GM20000 (cell line): ENCODE measurements around the gene NXNL1.
"Not testable (repeated sequence)": the region's sequence is repeated elsewhere in the genome, so short reads cannot be mapped to it uniquely, and the experiment has no call there.

ENCODE experiments used
- DNase-seq: peaks from one replicate; pipeline ENCODE4 v3.0.0; 2012; ENCODE audit warnings: low spot score
- CTCF ChIP-seq: IDR thresholded peaks from 2 replicates; pipeline ENCODE4 v1.5.1; 2012; ENCODE audit warnings: mild to moderate bottlenecking, control low read depth; ENCODE audit errors: extremely low read depth, missing control alignments

The NXNL1 gene

DNA sequence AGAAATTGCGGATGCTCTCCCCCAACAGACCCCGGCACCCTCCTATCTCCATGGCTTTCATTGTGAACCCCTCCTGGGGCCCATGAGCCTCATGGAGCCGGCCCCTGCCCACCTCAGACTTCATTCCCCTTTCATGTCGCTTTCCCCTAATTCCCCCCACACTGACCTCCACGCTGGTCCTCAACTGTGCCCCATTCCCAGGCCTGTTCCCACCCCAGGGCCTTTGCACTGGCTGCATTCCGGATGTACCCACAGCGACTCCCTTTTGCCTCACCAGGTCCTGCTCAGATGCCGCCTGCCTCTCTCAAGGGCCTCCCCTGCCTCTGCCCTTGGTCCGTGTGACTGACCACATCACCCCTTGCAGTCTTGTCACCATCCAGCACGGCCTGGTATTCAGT lies 22.9 kb upstream of the NXNL1 start:
- TF ChIP-seq CTCF, result no peak
- DNase-seq, result no peak

DNA sequence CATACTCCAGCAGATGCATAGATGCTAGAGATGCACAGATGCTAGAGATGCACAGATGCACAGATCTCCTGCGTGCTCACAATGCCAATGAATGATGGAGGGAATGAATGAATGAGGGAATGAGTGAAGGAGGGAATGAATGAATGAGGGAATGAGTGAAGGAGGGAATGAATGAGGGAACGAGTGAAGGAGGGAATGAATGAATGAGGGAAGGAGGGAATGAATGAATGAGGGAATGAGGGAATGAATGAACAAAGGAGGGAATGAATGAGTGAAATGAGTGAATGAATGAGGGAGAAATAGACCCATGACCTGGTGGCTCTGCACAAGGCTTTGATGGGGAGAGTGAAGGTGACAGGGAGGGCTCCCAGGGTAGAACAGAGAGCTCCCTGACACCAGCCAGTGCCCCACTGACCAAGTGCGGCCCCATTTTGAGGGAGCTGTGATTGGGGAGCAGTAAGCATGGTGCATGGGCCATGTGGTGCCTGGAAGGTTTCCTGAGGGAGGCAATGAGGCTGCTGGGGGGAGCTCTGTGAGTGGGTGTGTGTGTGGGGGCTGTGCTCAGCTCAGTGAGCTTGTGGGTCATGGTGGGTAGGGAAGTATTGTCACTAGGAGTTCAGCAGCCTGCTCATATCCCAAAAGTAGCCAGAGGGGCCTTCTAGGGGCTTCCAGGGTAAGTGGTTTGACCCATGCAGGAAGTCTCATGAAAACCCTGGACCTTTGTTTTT lies 22.3 kb upstream of the NXNL1 start:
- DNase-seq, result no peak
- no peak for TF ChIP-seq CTCF

DNA sequence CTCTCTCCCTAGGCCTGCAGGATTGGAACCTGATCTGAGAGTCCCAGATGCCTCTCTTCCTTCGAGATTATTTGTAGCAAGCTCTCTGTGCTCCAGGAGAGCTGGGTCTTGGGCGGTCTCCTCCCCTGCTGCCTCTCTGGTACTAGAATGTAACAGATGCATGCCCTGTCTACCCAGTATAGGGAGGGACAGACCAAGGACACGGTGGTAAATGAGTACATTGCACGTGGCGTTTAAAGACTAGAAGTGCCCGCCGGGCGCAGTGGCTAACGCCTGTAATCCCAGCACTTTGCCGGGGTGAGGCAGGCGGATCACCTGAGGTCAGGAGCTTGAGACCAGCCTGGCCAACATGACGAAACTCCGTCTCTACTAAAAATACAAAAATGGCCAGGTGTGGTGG lies 21.3 kb upstream of the NXNL1 start:
- no peak for TF ChIP-seq CTCF
- no peak for DNase-seq

- no peak for DNase-seq
- no peak for TF ChIP-seq CTCF
Measured at GRCh38 chr19:17479325-17479791, 18.6 kb upstream of the NXNL1 start.

DNA sequence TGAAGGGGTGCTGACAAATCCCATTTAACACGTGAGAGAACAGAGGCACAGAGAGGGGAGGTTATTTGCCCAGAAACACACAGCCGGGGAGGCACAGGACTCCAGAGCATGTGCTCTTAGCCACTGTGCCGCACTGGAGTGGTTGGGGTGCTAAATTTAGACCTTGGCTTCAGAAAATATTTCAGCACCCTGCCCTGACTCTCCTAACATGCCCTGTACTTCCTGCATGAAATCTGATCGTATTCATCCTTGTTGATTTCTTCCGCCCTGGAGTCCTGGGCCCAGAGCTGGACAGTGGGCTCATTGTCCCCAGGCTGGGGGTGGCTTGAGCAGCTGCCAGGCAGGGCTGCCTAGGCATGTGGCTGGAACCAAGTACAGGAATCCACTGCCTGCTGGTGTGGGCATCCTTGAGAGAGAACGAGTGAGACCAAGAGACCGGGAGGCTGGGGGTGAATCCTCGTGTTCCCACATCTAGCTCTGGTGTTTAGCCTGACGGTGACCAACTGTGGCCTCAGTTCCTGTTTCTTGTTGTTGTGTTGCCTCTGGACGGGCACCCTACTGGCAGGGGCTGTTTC lies 14.9 kb upstream of the NXNL1 start:
- no peak for TF ChIP-seq CTCF
- DNase-seq, result no peak

DNA sequence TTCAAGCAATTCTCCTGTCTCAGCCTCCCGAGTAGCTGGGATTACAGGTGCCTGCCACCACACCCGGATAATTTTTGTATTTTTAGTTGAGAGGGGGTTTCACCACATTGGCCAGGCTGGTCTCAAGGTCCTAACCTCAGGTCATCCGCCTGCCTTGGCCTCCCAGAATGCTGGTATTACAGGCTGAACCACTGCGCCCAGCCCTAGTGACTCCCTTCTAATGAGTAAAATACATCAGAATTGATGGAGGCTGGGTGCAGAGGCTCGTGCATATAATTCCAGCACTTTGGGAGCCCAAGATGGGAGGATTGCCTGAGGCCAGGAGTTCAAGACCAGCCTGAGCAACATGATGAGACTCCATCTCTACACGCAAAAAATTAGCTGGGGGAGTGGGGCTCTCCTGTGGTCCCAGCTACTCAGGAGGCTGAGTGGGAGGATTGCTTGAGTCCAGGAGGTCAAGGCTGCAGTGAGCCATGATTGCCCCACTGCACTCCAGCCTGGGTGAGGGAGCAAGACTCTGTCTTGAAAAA lies 14.3 kb upstream of the NXNL1 start:
- not testable (repeated sequence) for DNase-seq

DNA sequence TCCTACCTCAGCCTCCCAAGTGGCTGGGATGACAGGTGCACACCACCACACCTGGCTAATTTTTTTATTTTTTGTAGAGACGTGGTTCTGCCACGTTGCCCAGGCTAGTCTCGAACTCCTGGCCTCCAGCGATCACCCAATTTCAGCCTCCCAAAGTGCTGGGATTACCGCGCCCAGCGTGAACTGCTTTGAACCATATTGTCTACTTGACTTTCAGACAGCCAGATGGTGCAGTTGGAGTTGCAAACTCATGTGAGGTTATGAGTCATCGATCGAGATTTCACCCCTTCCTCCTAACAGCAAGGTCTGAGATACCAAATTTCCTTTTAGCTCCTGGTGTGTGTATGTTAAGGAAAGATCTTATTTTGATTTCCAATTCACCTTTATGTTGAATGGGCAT lies 12.3 kb upstream of the NXNL1 start:
- TF ChIP-seq CTCF, result no peak
- DNase-seq, result no peak
